GM23338 (cell line): ENCODE measurements around the gene ZPBP. TPM values are rescaled to one million over a fixed set of nuclear protein-coding genes. Genes with fewer than 3 reads are reported as not detected.

Experiments used
- ATAC-seq: fragments of 200-7000 bp; cut with Tn5 transposase; 3 replicates; pipeline ENCODE4 v1.9.1; 2020
- DNase-seq: peaks from one replicate; pipeline ENCODE4 v3.0.0-alpha.2; 2015; ENCODE audit warnings: low spot score
- H2AFZ ChIP-seq: fragments of 200-600 bp; sonication (generic); 2 replicates; pipeline ENCODE4 v1.8.0; 2016; ENCODE audit warnings: antibody characterized with exemption, mild to moderate bottlenecking, moderate library complexity
- H3F3A ChIP-seq: fragments of 200-600 bp; sonication (generic); replicated peaks from 2 replicates; pipeline ENCODE4 v1.8.0; 2017; ENCODE audit warnings: antibody characterized with exemption, mixed run types, low read depth
- H3K27ac ChIP-seq: fragments of 200-600 bp; sonication (generic); 2 replicates; pipeline ENCODE4 v1.6.1; 2016; ENCODE audit warnings: low read depth
- H3K27me3 ChIP-seq: fragments of 200-600 bp; sonication (generic); 2 replicates; pipeline ENCODE4 v1.8.0; 2016; ENCODE audit warnings: mild to moderate bottlenecking, mixed run types, moderate library complexity; ENCODE audit not compliant: insufficient read depth
- H3K36me3 ChIP-seq: fragments of 200-600 bp; sonication (generic); 2 replicates; pipeline ENCODE4 v1.8.0; 2016; ENCODE audit warnings: mild to moderate bottlenecking; ENCODE audit not compliant: insufficient read depth
- H3K4me1 ChIP-seq: fragments of 200-600 bp; sonication (generic); 2 replicates; pipeline ENCODE4 v1.8.0; 2016; ENCODE audit warnings: mild to moderate bottlenecking, moderate library complexity; ENCODE audit not compliant: insufficient read depth
- H3K4me2 ChIP-seq: fragments of 200-600 bp; sonication (generic); 2 replicates; pipeline ENCODE4 v1.7.1; 2017; ENCODE audit warnings: mixed run types
- H3K4me3 ChIP-seq: fragments of 200-600 bp; sonication (generic); 2 replicates; pipeline ENCODE4 v1.6.1; 2016; ENCODE audit warnings: mixed run types
- H3K79me2 ChIP-seq: fragments of 200-600 bp; sonication (generic); replicated peaks from 2 replicates; pipeline ENCODE4 v1.8.0; 2017; ENCODE audit warnings: mild to moderate bottlenecking; ENCODE audit not compliant: insufficient read depth
- H3K9me2 ChIP-seq: fragments of 200-600 bp; sonication (generic); 2 replicates; pipeline ENCODE4 v1.8.0; 2017; ENCODE audit not compliant: insufficient read depth
- H4K20me1 ChIP-seq: fragments of 200-600 bp; sonication (generic); replicated peaks from 2 replicates; pipeline ENCODE4 v1.8.0; 2017; ENCODE audit warnings: mild to moderate bottlenecking; ENCODE audit not compliant: insufficient read depth
- H3K27ac Mint-ChIP-seq: 2 replicates; pipeline ENCODE4 v1.8.0; 2020; ENCODE audit warnings: inconsistent platforms, mild to moderate bottlenecking, moderate library complexity, mixed read lengths
- H3K27me3 Mint-ChIP-seq: 3 replicates; pipeline ENCODE4 v1.8.0; 2022; ENCODE audit warnings: low read depth, mild to moderate bottlenecking, moderate library complexity, mixed read lengths, inconsistent platforms; ENCODE audit not compliant: insufficient read depth, poor library complexity
- H3K36me3 Mint-ChIP-seq: 3 replicates; pipeline ENCODE4 v1.8.0; 2021; ENCODE audit warnings: low read depth, mild to moderate bottlenecking, inconsistent platforms, moderate library complexity, mixed read lengths
- H3K4me1 Mint-ChIP-seq: 3 replicates; pipeline ENCODE4 v1.8.0; 2020; ENCODE audit warnings: mild to moderate bottlenecking, inconsistent platforms, mixed read lengths
- H3K4me3 Mint-ChIP-seq: 3 replicates; pipeline ENCODE4 v1.8.0; 2021; ENCODE audit warnings: moderate library complexity, mild to moderate bottlenecking, inconsistent platforms, mixed read lengths
- H3K9me3 Mint-ChIP-seq: 3 replicates; pipeline ENCODE4 v1.8.0; 2020; ENCODE audit warnings: moderate library complexity, mild to moderate bottlenecking, inconsistent platforms, mixed read lengths
- CREB1 ChIP-seq: fragments of 250-450 bp; sonication (Bioruptor Pico); IDR thresholded peaks from 2 replicates; pipeline ENCODE4 v1.5.0; 2020; ENCODE audit warnings: low read depth, mild to moderate bottlenecking, moderate library complexity
- ETS1 ChIP-seq: IDR thresholded peaks from 2 replicates; pipeline ENCODE4 v1.6.1; 2016; ENCODE audit warnings: antibody characterized with exemption
- EZH2 ChIP-seq: fragments of 200-600 bp; sonication (generic); IDR thresholded peaks from one replicate; pipeline ENCODE4 v1.8.0; 2017; ENCODE audit warnings: antibody characterized with exemption, mild to moderate bottlenecking, low read depth; ENCODE audit not compliant: unreplicated experiment
- EZH2phosphoT487 ChIP-seq: fragments of 200-600 bp; sonication (generic); IDR thresholded peaks from one replicate; pipeline ENCODE4 v1.8.1; 2018; ENCODE audit warnings: antibody characterized with exemption; ENCODE audit not compliant: unreplicated experiment
- JUNB ChIP-seq: IDR thresholded peaks from one replicate; pipeline ENCODE4 v1.6.1; 2016; ENCODE audit warnings: antibody characterized with exemption; ENCODE audit not compliant: unreplicated experiment
- NANOG ChIP-seq: IDR thresholded peaks from 2 replicates; pipeline ENCODE4 v1.6.1; 2016; ENCODE audit warnings: antibody characterized with exemption, borderline replicate concordance
- POLR2AphosphoS5 ChIP-seq: IDR thresholded peaks from 2 replicates; pipeline ENCODE4 v1.6.1; 2016; ENCODE audit warnings: antibody characterized with exemption, low read depth
- REST ChIP-seq: IDR thresholded peaks from one replicate; pipeline ENCODE4 v1.6.1; 2018; ENCODE audit warnings: antibody characterized with exemption; ENCODE audit not compliant: unreplicated experiment
- STAT1 ChIP-seq: IDR thresholded peaks from one replicate; pipeline ENCODE4 v1.6.1; 2016; ENCODE audit warnings: antibody characterized with exemption; ENCODE audit not compliant: unreplicated experiment
- ZNF114 ChIP-seq: fragments of 250-450 bp; sonication (Bioruptor Pico); IDR thresholded peaks from 2 replicates; pipeline ENCODE4 v1.5.0; 2020; ENCODE audit warnings: mild to moderate bottlenecking, moderate library complexity
- ZNF331 ChIP-seq: fragments of 250-450 bp; sonication (Bioruptor Pico); IDR thresholded peaks from 2 replicates; pipeline ENCODE4 v1.5.0; 2020; ENCODE audit warnings: low read depth, mild to moderate bottlenecking, moderate library complexity
- ZNF462 ChIP-seq: fragments of 250-450 bp; sonication (Bioruptor Pico); IDR thresholded peaks from 2 replicates; pipeline ENCODE4 v1.5.0; 2020; ENCODE audit warnings: mild to moderate bottlenecking, moderate library complexity
- polyA plus RNA-seq: library from polyadenylated mRNA; unstranded; fragments of >200 nt; fragmentation: Nextera tagmentation; extraction: Ambion mirVana; gene quantifications from 2 replicates; pipeline ENCODE4 v1.2.1, GENCODE V29; 2016
- total RNA-seq: library from RNA; depleted of rRNA; stranded (reverse); fragments of >200 nt; shearing (Covaris generic); gene quantifications from 2 replicates; pipeline ENCODE4 v1.2.3, GENCODE V29; 2014
- TF ChIP-seq, protein P1 (sequence below), 2 experiments: fragments of 200-600 bp in 1 of 2; sonication (generic) in 1 of 2; conservative IDR thresholded peaks; 2 replicates each; pipeline versions ENCODE4 v1.5.1 to v1.6.1; 2016 to 2017; ENCODE audit warnings: antibody characterized with exemption in 2 of 2, low read depth in 2 of 2, mild to moderate bottlenecking in 2 of 2, moderate library complexity in 1 of 2

The ZPBP gene
- total and polyA plus RNA-seq, 2 experiments from 2014 or later: not detected

- no peaks in the 10 kb centered on the region for H3K79me2 ChIP-seq
- ATAC-seq (no peak), DNase-seq (no peak)
- H3K4me2 ChIP-seq: no peak overlapping the region
- Mint-ChIP-seq H3K4me3 (no peak overlapping the region), H3K4me1 (no peaks in the 10 kb centered on the region), H3K9me3 (no peaks in the 10 kb centered on the region), H3K27ac (no peak overlapping the region), H3K36me3 (no peaks in the 10 kb centered on the region), H3K27me3 (no peaks in the 10 kb centered on the region)
- no peak overlapping the region for H3K4me3 ChIP-seq
- no peaks in the 10 kb centered on the region for H3K27me3 ChIP-seq
- H3K4me1 ChIP-seq: no peaks in the 10 kb centered on the region
- H3K9me2 ChIP-seq: no peaks in the 10 kb centered on the region
- TF ChIP-seq ETS1 (no peak), ZNF462 (CRISPR knock-in tag) (no peak), JUNB (no peak), ZNF114 (CRISPR knock-in tag) (no peak), CREB1 (CRISPR knock-in tag) (no peak), POLR2AphosphoS5 (no peak), EZH2 (no peak), NANOG (no peak), STAT1 (no peak), ZNF331 (CRISPR knock-in tag) (no peak), EZH2phosphoT487 (no peak), REST (no peak)
- TF ChIP-seq, protein P1, sequence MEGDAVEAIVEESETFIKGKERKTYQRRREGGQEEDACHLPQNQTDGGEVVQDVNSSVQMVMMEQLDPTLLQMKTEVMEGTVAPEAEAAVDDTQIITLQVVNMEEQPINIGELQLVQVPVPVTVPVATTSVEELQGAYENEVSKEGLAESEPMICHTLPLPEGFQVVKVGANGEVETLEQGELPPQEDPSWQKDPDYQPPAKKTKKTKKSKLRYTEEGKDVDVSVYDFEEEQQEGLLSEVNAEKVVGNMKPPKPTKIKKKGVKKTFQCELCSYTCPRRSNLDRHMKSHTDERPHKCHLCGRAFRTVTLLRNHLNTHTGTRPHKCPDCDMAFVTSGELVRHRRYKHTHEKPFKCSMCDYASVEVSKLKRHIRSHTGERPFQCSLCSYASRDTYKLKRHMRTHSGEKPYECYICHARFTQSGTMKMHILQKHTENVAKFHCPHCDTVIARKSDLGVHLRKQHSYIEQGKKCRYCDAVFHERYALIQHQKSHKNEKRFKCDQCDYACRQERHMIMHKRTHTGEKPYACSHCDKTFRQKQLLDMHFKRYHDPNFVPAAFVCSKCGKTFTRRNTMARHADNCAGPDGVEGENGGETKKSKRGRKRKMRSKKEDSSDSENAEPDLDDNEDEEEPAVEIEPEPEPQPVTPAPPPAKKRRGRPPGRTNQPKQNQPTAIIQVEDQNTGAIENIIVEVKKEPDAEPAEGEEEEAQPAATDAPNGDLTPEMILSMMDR (conservative IDR thresholded peaks at IDR 0.05; ENCODE audit: low read depth in 2 of 2): no peak
- no peaks in the 10 kb centered on the region for H3F3A ChIP-seq
- no peak overlapping the region for H2AFZ ChIP-seq
- no peaks in the 10 kb centered on the region for H4K20me1 ChIP-seq
- H3K36me3 ChIP-seq: no peaks in the 10 kb centered on the region
- no peak overlapping the region for H3K27ac ChIP-seq
Observed at GRCh38 chr7:49974035-49974434, 119.0 kb downstream of the ZPBP start.
